ENCODE measurements around the gene SPSB1. TPM values are rescaled to one million over a fixed set of nuclear protein-coding genes. Genes with fewer than 3 reads are reported as not detected.

SPSB1 gene
- total RNA-seq, 2 donors from 2014 or later: 20.4 to 26.9 TPM

DNA sequence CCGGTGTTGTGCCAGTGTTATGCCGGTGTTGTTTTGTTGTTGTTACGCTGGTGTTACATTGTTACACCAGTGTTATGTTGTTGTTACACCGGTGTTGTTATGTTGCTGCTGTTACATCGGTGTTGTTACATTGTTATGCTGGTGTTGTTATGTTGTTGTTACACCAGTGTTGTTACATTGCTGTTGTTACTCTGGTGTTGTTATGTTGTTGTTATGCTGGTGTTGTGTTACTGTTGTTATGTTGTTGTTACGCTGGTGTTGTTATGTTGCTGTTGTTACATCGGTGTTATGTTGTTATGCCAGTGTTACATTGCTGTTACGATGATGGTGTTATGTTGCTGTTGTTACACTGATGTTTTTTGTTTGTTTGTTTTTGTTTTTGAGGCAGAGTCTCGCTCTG is 34.1 kb upstream of the SPSB1 start:
- Mint-ChIP-seq H3K4me1 (peaks cover 2% of the 10 kb centered on the region), H3K9me3 (peaks cover 29% of the 10 kb centered on the region), H3K4me3 (no peak overlapping the region), H3K27ac (no peak overlapping the region), H3K27me3 (ENCODE audit: insufficient read depth) (no peaks in the 10 kb centered on the region), H3K36me3 (ENCODE audit: low read depth) (peaks cover 36% of the 10 kb centered on the region)
- DNase-seq: no peak
- H3K27ac ChIP-seq (ENCODE audit: low read depth, low read length): no peak overlapping the region
- H3K4me1 ChIP-seq (ENCODE audit: control insufficient read depth, insufficient read depth, low read length): no peaks in the 10 kb centered on the region
- peak overlapping the region; percentile 14 for H3K4me3 ChIP-seq (ENCODE audit: low read length)
- H3K36me3 ChIP-seq (ENCODE audit: control insufficient read depth, insufficient read depth, low read length): no peaks in the 10 kb centered on the region
- WGBS, 2 experiments (ENCODE audit: insufficient coverage in 1 of 2, insufficient read length in 1 of 2): 93 to 96% methylated on average over 5 to 8 of the region's 9 CpGs
- H3K9ac ChIP-seq (ENCODE audit: extremely low read depth, low read length, poor library complexity, severe bottlenecking): no peak overlapping the region
- H3K27me3 ChIP-seq (ENCODE audit: control insufficient read depth, insufficient read depth, low read length, poor library complexity, severe bottlenecking): no peaks in the 10 kb centered on the region
- H3K9me3 ChIP-seq (ENCODE audit: control insufficient read depth, low read length): peaks cover 18% of the 10 kb centered on the region
- TF ChIP-seq, protein P1, sequence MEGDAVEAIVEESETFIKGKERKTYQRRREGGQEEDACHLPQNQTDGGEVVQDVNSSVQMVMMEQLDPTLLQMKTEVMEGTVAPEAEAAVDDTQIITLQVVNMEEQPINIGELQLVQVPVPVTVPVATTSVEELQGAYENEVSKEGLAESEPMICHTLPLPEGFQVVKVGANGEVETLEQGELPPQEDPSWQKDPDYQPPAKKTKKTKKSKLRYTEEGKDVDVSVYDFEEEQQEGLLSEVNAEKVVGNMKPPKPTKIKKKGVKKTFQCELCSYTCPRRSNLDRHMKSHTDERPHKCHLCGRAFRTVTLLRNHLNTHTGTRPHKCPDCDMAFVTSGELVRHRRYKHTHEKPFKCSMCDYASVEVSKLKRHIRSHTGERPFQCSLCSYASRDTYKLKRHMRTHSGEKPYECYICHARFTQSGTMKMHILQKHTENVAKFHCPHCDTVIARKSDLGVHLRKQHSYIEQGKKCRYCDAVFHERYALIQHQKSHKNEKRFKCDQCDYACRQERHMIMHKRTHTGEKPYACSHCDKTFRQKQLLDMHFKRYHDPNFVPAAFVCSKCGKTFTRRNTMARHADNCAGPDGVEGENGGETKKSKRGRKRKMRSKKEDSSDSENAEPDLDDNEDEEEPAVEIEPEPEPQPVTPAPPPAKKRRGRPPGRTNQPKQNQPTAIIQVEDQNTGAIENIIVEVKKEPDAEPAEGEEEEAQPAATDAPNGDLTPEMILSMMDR (conservative IDR thresholded peaks at IDR 0.05): no peak

DNA sequence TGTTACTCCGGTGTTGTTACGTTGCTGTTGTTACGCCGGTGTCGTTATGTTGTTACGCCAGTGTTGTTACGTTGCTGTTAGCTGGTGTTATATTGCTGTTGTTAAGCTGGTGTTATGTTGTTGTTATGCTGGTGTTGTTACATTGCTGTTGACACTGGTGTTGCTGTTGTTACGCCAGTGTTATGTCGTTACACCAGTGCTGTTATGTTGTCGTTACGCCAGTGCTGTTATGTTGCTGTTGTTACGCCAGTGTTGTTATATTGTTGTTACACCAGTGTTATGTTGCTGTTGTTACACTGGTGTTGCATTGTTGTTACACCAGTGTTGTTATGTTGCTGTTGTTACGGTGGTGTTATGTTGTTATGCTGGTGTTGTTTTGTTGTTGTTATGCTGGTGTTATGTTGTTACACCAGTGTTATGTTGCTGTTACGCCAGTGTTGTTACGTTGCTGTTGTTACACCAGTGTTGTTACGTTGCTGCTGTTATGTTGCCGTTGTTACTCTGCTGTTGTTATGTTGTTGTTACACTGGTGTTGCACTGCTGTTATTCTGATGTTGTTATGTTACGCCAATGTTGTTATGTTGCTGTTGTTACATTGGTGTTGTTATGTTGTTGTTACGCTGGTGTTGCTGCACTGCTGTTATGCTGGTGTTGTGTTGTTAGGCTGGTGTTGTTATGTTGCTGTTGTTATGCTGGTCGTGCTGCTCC is 32.5 kb upstream of the SPSB1 start:
- Mint-ChIP-seq H3K4me1 (no peaks in the 10 kb centered on the region), H3K4me3 (no peak overlapping the region), H3K27ac (no peak overlapping the region), H3K27me3 (ENCODE audit: insufficient read depth) (no peaks in the 10 kb centered on the region), H3K9me3 (peaks cover 29% of the 10 kb centered on the region), H3K36me3 (ENCODE audit: low read depth) (peaks cover 41% of the 10 kb centered on the region)
- Histone ChIP-seq H3K36me3 (ENCODE audit: control insufficient read depth, insufficient read depth, low read length) (no peaks in the 10 kb centered on the region), H3K9ac (ENCODE audit: extremely low read depth, low read length, poor library complexity, severe bottlenecking) (no peak overlapping the region), H3K9me3 (ENCODE audit: control insufficient read depth, low read length) (peaks cover 18% of the 10 kb centered on the region), H3K27ac (ENCODE audit: low read depth, low read length) (no peak overlapping the region), H3K4me3 (ENCODE audit: low read length) (no peak overlapping the region), H3K27me3 (ENCODE audit: control insufficient read depth, insufficient read depth, low read length, poor library complexity, severe bottlenecking) (no peaks in the 10 kb centered on the region), H3K4me1 (ENCODE audit: control insufficient read depth, insufficient read depth, low read length) (no peaks in the 10 kb centered on the region)
- DNase-seq: no peak
- WGBS, 2 experiments (ENCODE audit: insufficient coverage in 1 of 2, insufficient read length in 1 of 2): 92 to 94% methylated on average over 8 to 20 of the region's 20 CpGs
- TF ChIP-seq, protein P1 (conservative IDR thresholded peaks at IDR 0.05): no peak

DNA sequence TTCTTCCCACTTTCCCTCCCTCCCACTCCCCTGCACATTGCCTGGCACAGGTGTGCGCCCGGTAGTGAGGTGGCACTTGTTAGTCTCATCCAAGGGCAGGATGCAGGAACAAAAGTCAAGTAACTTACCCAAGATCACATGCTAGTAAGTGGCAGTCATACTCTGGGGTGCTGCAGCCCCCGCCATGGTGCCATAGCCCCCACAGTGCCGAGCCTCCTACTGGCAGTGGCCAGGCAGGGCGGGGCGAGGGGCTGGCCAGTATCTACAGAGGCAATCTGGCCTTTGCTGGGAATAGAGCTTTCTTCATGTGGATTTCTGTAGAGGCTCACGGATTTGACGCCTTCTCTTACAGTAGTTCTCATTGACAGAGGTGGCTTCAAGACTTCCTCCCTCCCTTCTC is 31.2 kb upstream of the SPSB1 start:
- H3K9ac ChIP-seq (ENCODE audit: extremely low read depth, low read length, poor library complexity, severe bottlenecking): no peak overlapping the region
- WGBS, 2 experiments (ENCODE audit: insufficient coverage in 1 of 2, insufficient read length in 1 of 2): 91 to 95% methylated on average over 8 of the region's 8 CpGs
- peaks cover 18% of the 10 kb centered on the region for H3K9me3 ChIP-seq (ENCODE audit: control insufficient read depth, low read length)
- TF ChIP-seq, protein P1 (conservative IDR thresholded peaks at IDR 0.05): no peak
- H3K27me3 ChIP-seq (ENCODE audit: control insufficient read depth, insufficient read depth, low read length, poor library complexity, severe bottlenecking): no peaks in the 10 kb centered on the region
- H3K27me3 Mint-ChIP-seq (ENCODE audit: insufficient read depth): no peaks in the 10 kb centered on the region
- no peaks in the 10 kb centered on the region for H3K4me1 Mint-ChIP-seq
- H3K9me3 Mint-ChIP-seq: peaks cover 29% of the 10 kb centered on the region
- no peaks in the 10 kb centered on the region for H3K4me1 ChIP-seq (ENCODE audit: control insufficient read depth, insufficient read depth, low read length)
- DNase-seq: no peak
- no peaks in the 10 kb centered on the region for H3K36me3 ChIP-seq (ENCODE audit: control insufficient read depth, insufficient read depth, low read length)
- H3K27ac Mint-ChIP-seq: peak overlapping the region; percentile 29
- peaks cover 43% of the 10 kb centered on the region for H3K36me3 Mint-ChIP-seq (ENCODE audit: low read depth)
- H3K4me3 Mint-ChIP-seq: no peak overlapping the region
- no peak overlapping the region for H3K27ac ChIP-seq (ENCODE audit: low read depth, low read length)
- no peak overlapping the region for H3K4me3 ChIP-seq (ENCODE audit: low read length)
